Gastroesophageal sphincter (tissue), 4 donors: ENCODE data around the gene RNF145. TPM values are rescaled to one million over a fixed set of nuclear protein-coding genes. Genes with fewer than 3 reads are reported as not detected.
A peak's percentile ranks its signal among the peaks of the same experiment; 100 is the strongest.

Source experiments
- ATAC-seq: fragments of 150-250 bp; one replicate; pipeline ENCODE4 v1.9.1; 2016; ENCODE audit warnings: mild to moderate bottlenecking, moderate library complexity
- H3K27ac ChIP-seq, 4 donors: fragments of 200-600 bp; sonication (generic) in 3 of 4; 1 replicate in 3 of 4; 2 replicates in 1 of 4; pipeline ENCODE4 v1.5.1; 2016 to 2019
- H3K27me3 ChIP-seq: fragments of 200-600 bp; sonication (generic); one replicate; pipeline ENCODE4 v1.5.1; 2019
- H3K36me3 ChIP-seq, 2 donors: fragments of 200-600 bp; sonication (generic); one replicate each; pipeline ENCODE4 v1.5.1; 2019; ENCODE audit warnings: control low read depth in 1 of 2
- H3K4me1 ChIP-seq, 3 donors: fragments of 200-600 bp; sonication (generic); 1 replicate in 2 of 3; 2 replicates in 1 of 3; pipeline ENCODE4 v1.5.1; 2016 to 2019; ENCODE audit warnings: control low read depth in 2 of 3
- H3K4me3 ChIP-seq, 2 donors: fragments of 200-600 bp; sonication (generic); one replicate each; pipeline ENCODE4 v1.5.1; 2019; ENCODE audit warnings: mild to moderate bottlenecking in 1 of 2, moderate library complexity in 1 of 2
- H3K9me3 ChIP-seq, 3 donors: fragments of 200-600 bp; sonication (generic); one replicate each; pipeline ENCODE4 v1.5.1; 2017 to 2019; ENCODE audit warnings: control low read depth in 2 of 3
- CTCF ChIP-seq, 4 experiments: fragments of 200-600 bp in 2 of 4; fragments of 450-650 bp in 2 of 4; sonication (generic) in 1 of 4; IDR thresholded peaks; one replicate each; pipeline ENCODE4 v1.5.1; 2017 to 2019; ENCODE audit warnings: antibody characterized with exemption in 4 of 4, mild to moderate bottlenecking in 2 of 4, moderate library complexity in 2 of 4
- EP300 ChIP-seq: sonication (generic); formaldehyde crosslinking; IDR thresholded peaks from one replicate; pipeline ENCODE4 v1.6.1; 2017; ENCODE audit warnings: antibody characterized with exemption, mild to moderate bottlenecking
- POLR2A ChIP-seq, 2 donors: fragments of 450-650 bp; IDR thresholded peaks; one replicate each; pipeline ENCODE4 v1.6.1; 2017; ENCODE audit warnings: antibody characterized with exemption in 2 of 2, mild to moderate bottlenecking in 2 of 2, moderate library complexity in 1 of 2
- POLR2AphosphoS5 ChIP-seq: sonication (generic); formaldehyde crosslinking; IDR thresholded peaks from one replicate; pipeline ENCODE4 v1.6.1; 2017; ENCODE audit warnings: antibody characterized with exemption
- WGBS, 2 donors: methylation state at CpG; one replicate each; pipeline ENCODE4 v1.1.5; 2018; ENCODE audit warnings: low coverage in 1 of 2; 5-methylcytosine and 5-hydroxymethylcytosine counted together
- total RNA-seq, 4 donors: library from RNA; depleted of rRNA; stranded (reverse); fragments of >200 nt; gene quantifications; one replicate each; pipeline ENCODE4 v1.1.0, GENCODE V29; 2016

RNF145 gene
- 10 to 100 TPM; 39.3 to 89.4 (median 68.7) TPM for total RNA-seq

GRCh38 chr5:159209438-159210209, at the start of gene RNF145:
Gene RNF145 (minus strand): TSS chr5:159209553. CDS start chr5:159203617, 5,936 bp downstream.
- ATAC-seq: peak; percentile 91
- no peaks in the 10 kb centered on the region for H3K36me3 ChIP-seq
- H3K4me1 ChIP-seq: peaks cover 4 to 35% (median 7%) of the 10 kb centered on the region in 3 donors
- peak within 1 kb of the TSS; percentile 88 for H3K4me3 ChIP-seq
- no peaks in the 10 kb centered on the region for H3K27me3 ChIP-seq
- peak in 1 of 2 donors; percentile 79 for TF ChIP-seq POLR2A (IDR thresholded peaks at IDR 0.05)
- peak in 1 of 4 experiments; percentile 15 for TF ChIP-seq CTCF (IDR thresholded peaks at IDR 0.05)
- peak; percentile 51 for TF ChIP-seq POLR2AphosphoS5
- TF ChIP-seq EP300: no peak
- 1 to 7% methylated on average over 5 to 18 of the region's 65 CpGs for WGBS, 2 donors
- H3K9me3 ChIP-seq: no peaks in the 10 kb centered on the region
- H3K27ac ChIP-seq: peak within 1 kb of the TSS; percentile 81 to 98 (median 94)

GRCh38 chr5:159258361-159258760, 49.0 kb upstream of the RNF145 start:
- H3K36me3 ChIP-seq: no peaks in the 10 kb centered on the region
- no peak for TF ChIP-seq POLR2AphosphoS5
- TF ChIP-seq CTCF (IDR thresholded peaks at IDR 0.05): no peak
- H3K9me3 ChIP-seq: no peaks in the 10 kb centered on the region
- peaks cover 0 to 6% (median 0%) of the 10 kb centered on the region in 3 donors for H3K4me1 ChIP-seq
- no peak for ATAC-seq
- H3K27me3 ChIP-seq: peaks cover 31% of the 10 kb centered on the region
- H3K4me3 ChIP-seq: no peak overlapping the region
- 90 to 92% methylated on average over 2 of the region's 2 CpGs for WGBS, 2 donors
- H3K27ac ChIP-seq: no peak overlapping the region

DNA sequence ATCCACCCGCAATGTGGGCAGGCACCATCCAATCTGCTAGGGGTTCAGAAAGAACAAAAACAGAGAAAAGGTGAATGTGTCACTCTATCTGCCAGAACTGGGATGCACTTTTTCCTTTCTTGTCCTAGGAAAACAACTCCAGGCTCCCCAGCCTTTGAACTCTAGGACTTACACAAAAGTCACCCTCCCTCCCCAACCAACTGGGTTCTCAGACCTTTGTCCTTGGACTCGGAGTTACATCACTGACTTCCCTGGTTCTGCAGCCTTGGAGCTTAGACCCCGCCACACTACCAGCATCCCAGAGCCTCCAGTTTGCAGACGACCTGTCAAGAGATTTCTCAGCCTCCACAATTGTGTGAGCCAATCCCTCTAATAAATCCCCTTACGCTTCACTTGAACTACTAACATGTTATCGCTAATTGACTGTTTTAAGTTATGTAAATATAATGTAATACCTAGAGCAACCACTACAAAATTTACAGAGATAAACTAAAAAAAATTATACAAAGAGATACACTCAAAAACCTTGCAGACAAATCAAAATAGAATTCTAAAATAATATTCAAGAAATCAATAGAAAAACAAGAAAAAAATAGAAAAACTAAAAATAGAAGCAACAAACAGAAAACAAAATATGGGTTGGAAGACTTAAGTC, 48.4 kb upstream of the RNF145 start:
- no peaks in the 10 kb centered on the region for H3K9me3 ChIP-seq
- H3K27me3 ChIP-seq: peaks cover 31% of the 10 kb centered on the region
- no peaks in the 10 kb centered on the region for H3K36me3 ChIP-seq
- H3K4me3 ChIP-seq: no peak overlapping the region
- WGBS, 2 donors: 72 to 82% methylated on average over 2 to 5 of the region's 6 CpGs
- no peak for ATAC-seq
- no peak for TF ChIP-seq EP300
- no peak for TF ChIP-seq CTCF (IDR thresholded peaks at IDR 0.05)
- no peak for TF ChIP-seq POLR2AphosphoS5
- TF ChIP-seq POLR2A (IDR thresholded peaks at IDR 0.05): no peak
- no peak overlapping the region for H3K27ac ChIP-seq
- peaks cover 0 to 6% (median 0%) of the 10 kb centered on the region in 3 donors for H3K4me1 ChIP-seq

DNA sequence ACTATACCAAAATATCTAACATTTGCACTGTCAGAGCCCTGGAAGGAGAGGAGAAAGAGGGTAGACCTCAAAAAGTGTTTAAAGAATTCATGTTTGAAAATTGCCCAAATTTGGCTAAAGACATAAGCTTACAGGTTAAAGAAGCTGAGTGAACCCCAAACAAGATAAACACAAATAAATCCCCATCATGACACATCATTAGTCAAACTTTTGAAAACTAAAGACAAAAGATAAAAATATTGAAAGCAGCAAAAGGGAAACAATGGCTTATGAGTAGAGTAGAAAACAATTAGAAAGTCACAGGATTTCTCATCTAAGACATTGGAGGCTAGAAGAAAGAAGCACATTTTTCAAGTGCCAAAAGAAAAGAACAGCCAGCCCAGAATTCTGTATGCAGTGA, 47.7 kb upstream of the RNF145 start:
- peaks cover 31% of the 10 kb centered on the region for H3K27me3 ChIP-seq
- TF ChIP-seq CTCF (IDR thresholded peaks at IDR 0.05): no peak
- no peak overlapping the region for H3K4me3 ChIP-seq
- peaks cover 0 to under 1% (median 0%) of the 10 kb centered on the region in 3 donors for H3K4me1 ChIP-seq
- H3K9me3 ChIP-seq: no peaks in the 10 kb centered on the region
- no peak for ATAC-seq
- H3K27ac ChIP-seq: no peak overlapping the region
- H3K36me3 ChIP-seq: no peaks in the 10 kb centered on the region

DNA sequence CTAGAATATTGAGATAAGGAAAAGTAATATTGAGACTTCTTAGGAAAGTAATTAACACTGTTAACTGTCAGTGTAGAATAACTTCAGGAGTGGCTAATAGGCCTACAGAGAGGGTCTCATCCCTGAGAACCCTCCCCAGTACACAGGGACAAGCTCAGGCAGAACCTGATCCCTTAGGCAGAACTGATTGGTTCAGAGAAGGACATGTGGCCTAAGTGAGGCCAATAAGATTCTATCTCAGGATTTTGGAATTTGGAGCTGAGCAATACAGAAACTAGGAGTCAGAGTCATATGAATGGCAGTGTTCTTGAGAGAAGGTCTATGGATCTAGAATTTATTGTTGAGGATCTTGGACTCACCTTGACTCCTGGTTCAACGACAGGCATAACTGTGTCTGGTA, 42.8 kb upstream of the RNF145 start:
- no peak for ATAC-seq

More for the DNA sequence above, 42.8 kb upstream of the RNF145 start:
- no peak for TF ChIP-seq POLR2A (IDR thresholded peaks at IDR 0.05)
- no peak for TF ChIP-seq POLR2AphosphoS5
- no peak for TF ChIP-seq CTCF (IDR thresholded peaks at IDR 0.05)
- TF ChIP-seq EP300: no peak
- WGBS, 2 donors: 92% methylated on average over 1 of the region's 1 CpG; no CpG with 5 or more reads in 1 of the 2 donors
- Histone ChIP-seq H3K9me3 (no peaks in the 10 kb centered on the region), H3K4me1 (no peaks in the 10 kb centered on the region), H3K4me3 (no peak overlapping the region), H3K36me3 (no peaks in the 10 kb centered on the region), H3K27ac (no peak overlapping the region), H3K27me3 (peaks cover 46% of the 10 kb centered on the region)
